ENCODE data around the gene CCDC80.

Gene CCDC80

GRCh38 chr3:112633191-112633590 lies 7.8 kb downstream of the CCDC80 start:
- no peak for DNase-seq (ENCODE audit: low read depth in 2 of 2)

GRCh38 chr3:112632596-112632995 lies 8.3 kb downstream of the CCDC80 start:
- no peak for DNase-seq (ENCODE audit: low read depth in 2 of 2)

GRCh38 chr3:112631257-112631656 lies 9.7 kb downstream of the CCDC80 start:
- no peak for DNase-seq (ENCODE audit: low read depth in 2 of 2)

- DNase-seq (ENCODE audit: low read depth in 2 of 2) = no peak
Measured at GRCh38 chr3:112629425-112629824, 11.5 kb downstream of the CCDC80 start.

DNA sequence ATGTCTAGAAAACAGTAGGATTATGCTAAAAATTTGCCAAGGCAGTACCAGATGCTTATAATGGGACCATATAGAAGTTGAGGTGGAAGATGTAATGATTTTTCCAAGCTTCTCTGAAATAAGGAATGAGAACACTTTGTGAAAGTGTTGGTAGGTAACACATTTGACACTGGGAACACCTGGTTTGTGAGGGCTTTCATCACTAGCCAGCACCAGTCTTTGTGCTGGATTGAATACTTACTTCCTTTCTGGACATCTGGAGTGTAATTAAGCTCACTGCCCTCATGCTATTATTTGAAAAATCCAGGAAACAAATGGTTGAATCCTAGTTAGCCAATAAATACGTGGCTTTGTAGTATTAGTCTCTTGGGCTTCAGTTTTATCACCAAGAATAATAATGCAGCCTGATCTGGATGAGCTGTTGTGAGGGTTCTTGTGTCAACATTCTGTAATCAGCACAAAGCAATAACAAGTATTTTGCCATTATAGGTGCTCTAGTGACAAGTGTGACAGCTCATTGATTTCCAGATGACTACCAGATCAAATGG lies 12.9 kb downstream of the CCDC80 start:
- DNase-seq (ENCODE audit: low read depth in 2 of 2) = no peak

GRCh38 chr3:112627419-112627818 lies 13.5 kb downstream of the CCDC80 start:
- DNase-seq (ENCODE audit: low read depth in 2 of 2) = no peak

GRCh38 chr3:112623717-112624116 lies 17.2 kb downstream of the CCDC80 start:
- DNase-seq (ENCODE audit: low read depth in 2 of 2) = no peak

DNA sequence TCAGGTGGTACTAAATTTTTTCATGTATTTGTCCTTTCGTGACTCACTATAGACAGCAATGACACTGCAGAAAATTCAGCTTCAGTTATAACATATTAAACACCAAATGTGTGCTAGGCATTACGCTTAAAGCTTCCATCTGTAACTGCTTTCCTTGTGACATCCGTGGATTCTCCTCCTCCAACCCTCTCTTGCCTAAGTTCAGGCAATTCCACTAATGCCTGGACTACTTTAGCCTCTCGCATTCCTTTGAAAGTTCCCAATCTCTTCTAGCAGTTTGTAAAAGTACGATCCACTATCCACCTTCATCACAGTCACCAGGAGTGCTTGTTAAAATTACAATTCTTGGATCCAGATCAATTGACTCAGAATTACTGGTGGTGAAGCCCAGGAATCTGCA lies 17.7 kb downstream of the CCDC80 start:
- DNase-seq (ENCODE audit: low read depth in 2 of 2) = no peak

DNA sequence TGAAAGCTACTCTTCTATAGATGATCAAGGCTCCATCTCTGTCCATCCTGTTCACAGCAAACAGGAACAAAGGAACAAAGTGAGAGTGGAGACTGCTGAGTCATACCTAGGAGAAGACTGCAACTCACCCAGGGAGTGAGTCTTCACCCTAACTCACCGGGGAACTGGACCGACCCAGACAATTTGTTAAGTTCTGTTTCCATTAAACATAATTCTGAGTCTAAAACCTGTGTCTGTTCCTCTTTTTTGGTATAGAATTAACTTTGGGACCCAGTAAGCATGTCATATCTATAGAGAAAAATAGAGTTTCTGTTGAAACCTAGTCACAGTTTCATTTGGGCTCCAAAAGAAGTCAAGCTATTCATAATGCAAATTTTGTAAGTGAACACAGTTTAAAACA lies 21.6 kb downstream of the CCDC80 start:
- no peak for DNase-seq (ENCODE audit: low read depth in 2 of 2)

DNA sequence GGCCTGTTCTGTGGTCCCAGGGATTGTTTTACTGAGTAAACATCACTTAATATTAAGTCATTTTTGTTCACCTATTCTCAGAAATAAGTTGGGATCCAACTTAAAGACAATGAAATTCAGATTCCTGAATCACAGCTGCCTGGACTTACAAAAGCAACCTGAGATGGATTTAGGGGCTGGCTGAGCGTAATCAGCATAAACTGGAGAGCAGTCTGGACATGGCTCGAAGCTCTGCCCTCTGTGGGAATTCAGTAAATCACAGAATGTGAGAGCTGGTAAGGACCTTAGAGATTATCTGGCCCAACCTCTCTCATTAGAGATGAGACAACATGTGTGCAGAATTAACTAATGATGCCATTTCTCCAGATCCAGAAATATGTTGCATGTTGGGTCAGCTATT lies 23.7 kb downstream of the CCDC80 start:
- DNase-seq (ENCODE audit: low read depth in 2 of 2) = no peak

DNA sequence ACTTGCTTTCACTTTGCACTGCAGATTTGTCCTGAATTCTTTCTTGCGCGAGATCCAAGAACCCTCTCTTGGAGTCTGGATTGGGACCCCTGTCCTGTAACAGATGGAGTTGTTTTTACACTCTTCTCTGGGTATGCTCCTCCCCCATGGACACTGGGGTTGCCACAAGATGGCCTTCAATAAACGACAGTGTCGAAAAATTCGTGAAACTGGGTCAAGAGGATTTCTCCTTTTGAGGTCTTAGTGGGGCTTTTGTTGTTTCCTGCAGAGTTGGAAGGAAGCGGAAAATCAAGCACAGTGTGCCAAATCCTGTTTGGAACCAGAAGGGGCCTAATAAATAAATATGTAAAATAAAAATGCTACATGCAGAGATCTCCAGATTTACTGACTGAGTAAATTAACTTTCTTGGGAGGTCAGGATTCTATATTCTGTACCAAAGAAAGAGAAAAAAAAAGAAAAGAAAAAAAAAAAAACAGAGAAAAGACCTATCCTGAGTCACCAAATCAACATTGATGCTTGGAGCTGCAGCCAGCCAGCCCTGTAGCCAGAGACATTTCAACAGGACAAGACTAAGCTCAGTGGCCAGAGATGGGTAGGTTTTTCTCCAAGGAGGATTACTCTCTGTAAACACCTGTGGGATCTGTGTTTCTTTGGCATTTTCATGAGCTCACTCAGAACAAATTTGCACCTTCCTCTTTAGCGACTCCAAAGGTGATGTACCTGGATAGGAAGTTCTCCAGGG lies 24.8 kb downstream of the CCDC80 start:
- DNase-seq (ENCODE audit: low read depth in 2 of 2) = no peak

- no peak for DNase-seq (ENCODE audit: low read depth in 2 of 2)
Measured at GRCh38 chr3:112611752-112612515, 29.0 kb downstream of the CCDC80 start.

DNA sequence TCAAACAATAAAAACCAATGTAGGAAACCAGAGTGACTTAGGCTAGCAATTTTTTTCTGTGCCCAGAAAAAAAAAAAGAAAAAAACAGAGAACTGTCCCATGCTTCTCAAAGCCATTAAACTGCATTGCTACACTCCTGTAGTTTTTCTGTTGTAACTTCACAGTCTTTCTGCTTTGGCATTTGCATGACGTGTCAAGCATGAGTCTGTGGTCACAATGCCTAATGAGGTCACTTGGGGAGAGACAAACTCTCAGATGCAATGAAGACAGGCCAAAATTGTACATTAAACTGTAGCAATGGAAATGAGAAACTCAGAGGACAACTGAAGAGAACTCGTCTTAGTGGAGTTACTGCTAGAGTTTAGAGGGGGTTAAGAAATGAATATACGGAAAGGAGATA lies 30.8 kb downstream of the CCDC80 start:
- DNase-seq (ENCODE audit: low read depth in 2 of 2) = no peak

GRCh38 chr3:112607863-112608262 lies 33.1 kb downstream of the CCDC80 start:
- no peak for DNase-seq (ENCODE audit: low read depth in 2 of 2)

DNA sequence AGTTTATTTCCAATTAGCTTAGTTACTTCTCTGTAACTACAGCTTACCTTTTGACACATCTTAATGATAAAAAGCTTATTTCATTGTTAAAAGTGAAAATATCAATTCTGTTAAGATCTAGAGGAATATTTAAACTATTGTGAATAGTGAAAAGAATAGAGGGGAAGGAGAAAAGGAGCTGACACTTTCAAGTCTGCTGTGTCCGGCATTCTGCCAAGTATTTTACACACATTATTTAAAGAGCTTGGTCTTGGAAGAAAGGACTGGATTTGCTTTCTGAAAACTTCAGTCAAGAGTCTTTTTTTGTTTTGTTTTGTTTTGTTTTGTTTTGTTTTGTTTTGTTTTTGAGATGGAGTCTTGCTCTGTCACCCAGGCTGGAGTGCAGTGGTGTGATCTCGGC lies 34.8 kb downstream of the CCDC80 start:
- no peak for DNase-seq (ENCODE audit: low read depth in 2 of 2)

DNA sequence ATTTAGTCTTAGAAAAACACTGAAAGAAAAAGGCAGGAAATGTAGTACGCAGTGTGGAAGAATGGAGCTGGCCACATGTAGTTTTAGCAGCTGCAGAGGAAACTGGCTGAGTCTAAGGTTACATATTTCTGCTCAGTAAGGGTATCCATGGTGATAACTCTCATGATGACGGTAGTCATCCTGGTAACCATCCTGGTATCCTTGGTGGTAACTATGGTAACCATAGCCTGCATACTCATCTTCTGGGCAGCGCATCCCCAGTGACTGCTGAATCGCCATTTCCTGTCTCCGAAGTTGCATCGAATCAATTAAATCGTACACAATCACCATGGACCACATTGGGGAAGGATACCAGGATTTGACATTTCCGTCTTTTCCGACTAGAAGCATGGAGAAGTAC lies 35.7 kb downstream of the CCDC80 start:
- no peak for DNase-seq (ENCODE audit: low read depth in 2 of 2)

GRCh38 chr3:112604536-112604935 lies 36.4 kb downstream of the CCDC80 start:
- no peak for DNase-seq (ENCODE audit: low read depth in 2 of 2)

DNA sequence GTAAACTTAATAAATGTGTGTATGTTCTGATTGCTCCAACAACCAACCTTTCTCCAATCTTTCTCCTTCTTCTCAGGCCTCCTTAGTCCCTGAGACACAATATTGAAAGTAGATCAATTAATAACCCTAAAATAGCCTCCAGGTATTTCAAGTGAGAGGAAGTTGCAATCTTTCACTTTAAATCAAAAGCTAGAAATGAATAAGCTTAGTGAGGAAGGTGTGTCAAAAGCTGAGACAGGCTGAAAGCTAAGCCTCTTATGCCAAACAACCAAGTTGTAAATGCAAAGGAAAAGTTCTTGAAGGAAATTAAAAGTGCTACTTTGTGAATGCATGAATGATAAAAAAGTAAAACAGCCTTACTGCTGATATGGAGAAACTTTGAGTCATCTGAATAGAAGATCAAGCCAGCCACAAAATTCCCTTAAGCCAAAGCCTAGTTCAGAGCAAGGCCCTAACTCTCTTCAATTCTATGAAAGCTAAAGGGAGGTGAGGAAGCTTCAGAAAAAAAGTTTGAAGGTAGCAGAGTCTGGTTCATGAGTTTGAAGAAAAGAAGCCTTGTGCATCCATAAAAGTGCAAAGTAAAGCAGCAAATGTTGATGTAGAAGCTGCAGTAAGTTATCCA lies 38.6 kb downstream of the CCDC80 start:
- DNase-seq (ENCODE audit: low read depth in 2 of 2) = no peak

DNA sequence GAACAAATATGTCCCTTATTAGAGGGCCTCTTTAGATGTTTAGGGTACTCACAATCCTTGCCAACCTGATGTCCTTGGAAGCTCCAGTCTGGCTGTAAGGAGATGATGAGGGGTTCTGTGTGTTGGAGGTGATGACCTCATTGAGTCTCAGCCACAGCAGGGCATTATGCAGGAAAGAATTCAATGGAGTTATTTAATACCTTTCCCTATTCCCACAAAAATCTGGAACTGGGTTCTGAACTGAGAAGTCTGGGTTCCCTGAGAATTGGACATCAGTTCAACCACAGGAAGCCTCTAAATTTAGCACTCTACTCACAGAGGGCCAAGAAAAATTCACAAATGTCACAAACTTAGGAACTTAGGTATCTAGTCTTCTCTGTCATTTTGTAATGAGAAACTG lies 42.2 kb downstream of the CCDC80 start:
- DNase-seq (ENCODE audit: low read depth in 2 of 2) = no peak

DNA sequence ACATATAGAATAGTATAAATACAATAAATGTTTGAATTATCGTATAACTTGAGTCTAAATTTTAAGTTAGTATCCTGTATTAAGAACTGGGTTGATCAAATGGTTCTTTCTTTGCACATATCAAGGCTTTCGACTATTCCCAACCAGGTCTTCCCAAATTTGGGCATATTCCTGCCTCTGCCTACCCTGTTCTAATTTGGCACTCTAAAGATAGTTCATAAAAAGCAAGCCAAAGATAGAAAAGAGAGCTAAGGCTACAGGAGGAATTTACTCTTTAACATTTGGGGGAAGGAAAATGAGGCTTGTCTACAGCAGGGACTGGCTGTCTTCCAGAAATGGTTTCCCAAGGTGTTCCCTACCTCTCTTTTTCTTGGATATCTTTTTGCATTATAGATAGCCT lies 43.0 kb downstream of the CCDC80 start:
- no peak for DNase-seq (ENCODE audit: low read depth in 2 of 2)

GRCh38 chr3:112594856-112595255 lies 46.1 kb downstream of the CCDC80 start:
- no peak for DNase-seq (ENCODE audit: low read depth in 2 of 2)

DNA sequence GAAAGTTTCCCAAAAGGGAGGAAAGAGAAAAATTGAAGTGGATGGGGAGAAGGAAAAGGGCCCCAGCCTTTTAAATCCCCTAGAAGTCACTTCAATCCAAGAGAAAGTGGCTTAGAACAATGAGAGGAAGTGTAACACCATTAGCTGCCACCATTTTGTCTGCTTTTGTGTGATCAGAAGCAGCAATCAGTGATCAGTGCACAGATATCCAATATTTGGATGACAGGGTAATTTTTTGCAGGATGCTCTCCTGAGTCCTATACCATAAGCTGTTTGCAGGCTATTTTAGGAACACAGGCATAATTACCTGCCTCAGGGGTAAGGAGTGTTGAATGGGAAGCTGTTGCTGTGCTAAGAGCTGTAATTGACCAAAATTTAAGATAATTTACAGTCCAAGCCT lies 47.7 kb downstream of the CCDC80 start:
- no peak for DNase-seq (ENCODE audit: low read depth in 2 of 2)

DNA sequence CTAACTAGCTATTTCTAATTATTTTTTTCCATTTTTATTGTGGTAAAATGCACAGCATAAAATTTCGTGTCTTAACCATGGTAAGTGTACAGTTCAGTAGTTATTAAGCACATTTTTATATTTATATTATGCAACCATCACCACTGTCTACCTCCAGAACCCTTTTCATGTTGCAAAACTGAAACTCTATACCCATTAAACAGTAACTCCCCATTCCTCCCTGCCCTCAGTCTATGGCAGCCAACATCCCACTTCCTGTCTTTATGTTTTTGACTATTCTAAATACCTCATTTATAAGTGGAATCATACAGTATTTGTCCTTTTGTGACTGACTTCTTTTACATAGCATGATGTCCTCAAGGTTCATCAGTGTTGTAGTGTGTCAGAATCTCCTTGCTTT lies 53.6 kb downstream of the CCDC80 start:
- no peak for DNase-seq (ENCODE audit: low read depth in 2 of 2)

Measured in stimulated activated CD8-positive, alpha-beta memory T cell treated with anti-CD3 and anti-CD28 coated beads, Interleukin-7, amount 100 ng/mL, for 4 hours (primary cell).